WERI-Rb-1 (cell line): ENCODE measurements around the gene WNT1.

Experiments used
- DNase-seq: peaks from one replicate; pipeline ENCODE4 v3.0.0-alpha.2; 2020
- H3K27ac ChIP-seq: fragments of 250-450 bp; sonication (Bioruptor Pico); 2 replicates; pipeline ENCODE4 v1.5.1; 2020; ENCODE audit warnings: mild to moderate bottlenecking, moderate library complexity
- H3K27me3 ChIP-seq: fragments of 250-450 bp; sonication (Bioruptor Pico); 2 replicates; pipeline ENCODE4 v1.5.1; 2021; ENCODE audit warnings: mild to moderate bottlenecking, low read depth, moderate library complexity; ENCODE audit not compliant: insufficient read depth, severe bottlenecking
- H3K36me3 ChIP-seq: fragments of 250-450 bp; sonication (Bioruptor Pico); 2 replicates; pipeline ENCODE4 v1.5.1; 2020; ENCODE audit warnings: mild to moderate bottlenecking, moderate library complexity
- H3K4me3 ChIP-seq: 2 replicates; pipeline ENCODE4 v1.5.1; 2011; ENCODE audit warnings: low read depth, mild to moderate bottlenecking, control low read depth, low read length
- H3K9me3 ChIP-seq: fragments of 250-450 bp; sonication (Bioruptor Pico); 2 replicates; pipeline ENCODE4 v1.5.1; 2021; ENCODE audit warnings: mild to moderate bottlenecking, moderate library complexity; ENCODE audit not compliant: severe bottlenecking
- CTCF ChIP-seq: IDR thresholded peaks from 2 replicates; pipeline ENCODE4 v1.5.1; 2011; ENCODE audit warnings: low read depth, mild to moderate bottlenecking, control low read depth, inconsistent platforms, low read length

Gene WNT1

GRCh38 chr12:48961801-48962200, 16.3 kb upstream of the WNT1 start:
- Histone ChIP-seq H3K27me3 (no peaks in the 10 kb centered on the region), H3K4me3 (no peak overlapping the region), H3K9me3 (no peaks in the 10 kb centered on the region), H3K27ac (no peak overlapping the region), H3K36me3 (no peaks in the 10 kb centered on the region)
- no peak for DNase-seq
- no peak for TF ChIP-seq CTCF

- Histone ChIP-seq H3K27me3 (no peaks in the 10 kb centered on the region), H3K36me3 (no peaks in the 10 kb centered on the region), H3K27ac (no peak overlapping the region), H3K9me3 (no peaks in the 10 kb centered on the region), H3K4me3 (no peak overlapping the region)
- DNase-seq: no peak
- TF ChIP-seq CTCF: peak; percentile 38
These were observed 12.8 kb upstream of the WNT1 start for GRCh38 chr12:48965298-48965838.

GRCh38 chr12:48966177-48966895, 11.8 kb upstream of the WNT1 start:
- DNase-seq: no peak
- H3K4me3 ChIP-seq: no peak overlapping the region
- no peak for TF ChIP-seq CTCF
- H3K36me3 ChIP-seq: no peaks in the 10 kb centered on the region
- no peak overlapping the region for H3K27ac ChIP-seq
- peaks cover 4% of the 10 kb centered on the region for H3K27me3 ChIP-seq
- H3K9me3 ChIP-seq: no peaks in the 10 kb centered on the region

- Histone ChIP-seq H3K27ac (no peak overlapping the region), H3K36me3 (no peaks in the 10 kb centered on the region), H3K4me3 (no peak overlapping the region), H3K27me3 (peaks cover 13% of the 10 kb centered on the region), H3K9me3 (no peaks in the 10 kb centered on the region)
- no peak for TF ChIP-seq CTCF
- DNase-seq: no peak
These were observed 10.1 kb upstream of the WNT1 start for GRCh38 chr12:48967991-48968390.

- Histone ChIP-seq H3K9me3 (no peaks in the 10 kb centered on the region), H3K27ac (no peak overlapping the region), H3K36me3 (no peaks in the 10 kb centered on the region), H3K4me3 (no peak overlapping the region), H3K27me3 (peaks cover 13% of the 10 kb centered on the region)
- DNase-seq: no peak
- no peak for TF ChIP-seq CTCF
These were observed 9.7 kb upstream of the WNT1 start for GRCh38 chr12:48968467-48968866.
